ENCODE measurements around the gene DEFB125. TPM values are rescaled to one million over a fixed set of nuclear protein-coding genes. Genes with fewer than 3 reads are reported as not detected.
"Not testable (repeated sequence)": the region's sequence is repeated elsewhere in the genome, so short reads cannot be mapped to it uniquely, and the experiment has no call there.

Gene DEFB125
- total RNA-seq, 2 donors from 2014 or later: not detected

GRCh38 chr20:112396-112795, 24.9 kb downstream of the DEFB125 start:
- DNase-seq: no peak
- Histone ChIP-seq H3K27me3 (no peaks in the 10 kb centered on the region), H3K27ac (no peak overlapping the region), H3K4me3 (no peak overlapping the region), H3K9ac (ENCODE audit: low read depth in 2 of 2, low read length in 2 of 2) (no peak overlapping the region), H3K4me1 (no peaks in the 10 kb centered on the region), H3K36me3 (no peaks in the 10 kb centered on the region), H3K9me3 (no peaks in the 10 kb centered on the region)
- intact Hi-C loops (cut with DNase I): no loop called here
- TF ChIP-seq CTCF (IDR thresholded peaks at IDR 0.05): no peak

- Histone ChIP-seq H3K4me1 (no peaks in the 10 kb centered on the region), H3K27me3 (no peaks in the 10 kb centered on the region), H3K36me3 (no peaks in the 10 kb centered on the region), H3K27ac (no peak overlapping the region), H3K9me3 (no peaks in the 10 kb centered on the region), H3K9ac (ENCODE audit: low read depth in 2 of 2, low read length in 2 of 2) (no peak overlapping the region), H3K4me3 (no peak overlapping the region)
- no peak for DNase-seq
- intact Hi-C loops (cut with DNase I): no loop called here
- no peak for TF ChIP-seq CTCF (IDR thresholded peaks at IDR 0.05)
These were observed 30.0 kb downstream of the DEFB125 start for GRCh38 chr20:117518-117917.

- DNase-seq; H3K9me3 ChIP-seq; H3K27me3 ChIP-seq; H3K27ac ChIP-seq; H3K9ac ChIP-seq (ENCODE audit: low read depth in 2 of 2, low read length in 2 of 2); H3K36me3 ChIP-seq; H3K4me1 ChIP-seq; H3K4me3 ChIP-seq; intact Hi-C loops (cut with DNase I): not testable (repeated sequence)
These were observed 42.4 kb downstream of the DEFB125 start for GRCh38 chr20:129786-130323.

- Histone ChIP-seq H3K27ac (no peak overlapping the region), H3K27me3 (no peaks in the 10 kb centered on the region), H3K9me3 (no peaks in the 10 kb centered on the region), H3K4me1 (no peaks in the 10 kb centered on the region), H3K36me3 (no peaks in the 10 kb centered on the region), H3K9ac (ENCODE audit: low read depth in 2 of 2, low read length in 2 of 2) (no peak overlapping the region), H3K4me3 (no peak overlapping the region)
- intact Hi-C loops (cut with DNase I): no loop called here
- DNase-seq: no peak
- no peak for TF ChIP-seq CTCF (IDR thresholded peaks at IDR 0.05)
These were observed 50.4 kb downstream of the DEFB125 start for GRCh38 chr20:137668-138490.

GRCh38 chr20:142290-142689, 54.8 kb downstream of the DEFB125 start, which contains the start of gene DEFB126:
Gene DEFB126 (plus strand): TSS chr20:142590. CDS start chr20:142629, 39 bp downstream.
- intact Hi-C loops (cut with DNase I): no loop called here
- DNase-seq: no peak
- H3K36me3 ChIP-seq: no peaks in the 10 kb centered on the region
- TF ChIP-seq CTCF (IDR thresholded peaks at IDR 0.05): no peak
- H3K4me3 ChIP-seq: no peak within 1 kb of the TSS
- H3K9me3 ChIP-seq: no peaks in the 10 kb centered on the region
- H3K4me1 ChIP-seq: no peaks in the 10 kb centered on the region
- H3K9ac ChIP-seq (ENCODE audit: low read depth in 2 of 2, low read length in 2 of 2): no peak within 1 kb of the TSS
- H3K27ac ChIP-seq: no peak within 1 kb of the TSS
- H3K27me3 ChIP-seq: no peaks in the 10 kb centered on the region

- intact Hi-C loops (cut with DNase I): no loop called here
- Histone ChIP-seq H3K9ac (ENCODE audit: low read depth in 2 of 2, low read length in 2 of 2) (no peak overlapping the region), H3K27me3 (no peaks in the 10 kb centered on the region), H3K27ac (no peak overlapping the region), H3K4me1 (no peaks in the 10 kb centered on the region), H3K4me3 (no peak overlapping the region), H3K9me3 (no peaks in the 10 kb centered on the region), H3K36me3 (no peaks in the 10 kb centered on the region)
- no peak for TF ChIP-seq CTCF (IDR thresholded peaks at IDR 0.05)
- no peak for DNase-seq
These were observed 58.4 kb downstream of the DEFB125 start for GRCh38 chr20:145877-146276.
